HepG2 (cell line): ENCODE measurements around the gene TMEM108. TPM values are rescaled to one million over a fixed set of nuclear protein-coding genes. Genes with fewer than 3 reads are reported as not detected.

ENCODE experiments used
- ATAC-seq: fragments of 200-7000 bp; cut with Tn5 transposase; 3 replicates; pipeline ENCODE4 v1.9.1; 2020; ENCODE audit warnings: mild to moderate bottlenecking, moderate library complexity
- BruUV-seq: library from RNA; stranded (reverse); fragments of 400-500 nt; replicated peaks from 2 replicates; lab custom pipeline; 2021; lab: Mats Ljungman, UMichigan
- CTCF ChIA-PET: fragments of 300-600 bp; formaldehyde crosslinking; extraction: SDS; loops from one replicate; lab custom pipeline; 2021; ENCODE audit warnings: low total read pairs, inconsistent platforms, low intra/inter-chr PET ratio; lab: Yijun Ruan, JAX
- POLR2A ChIA-PET: fragments of 350-600 bp; sonication (Branson Sonifier 250); formaldehyde crosslinking; loops from one replicate; lab custom pipeline; 2020; ENCODE audit warnings: antibody characterized with exemption, inconsistent platforms; lab: Yijun Ruan, JAX
- DNase-seq: peaks from one replicate; pipeline ENCODE4 v3.0.0-alpha.2; 2015; ENCODE audit warnings: low spot score
- FAIRE-seq: peaks from 3 replicates; lab custom pipeline; 2011; peaks lifted over from hg19 to GRCh38; lab: Jason Lieb, UNC
- H2AFZ ChIP-seq: one replicate; pipeline ENCODE4 v1.6.1; 2011; ENCODE audit warnings: low read length, inconsistent platforms
- H3K27ac ChIP-seq: fragments of 300-600 bp; 3 replicates; pipeline ENCODE4 v1.8.0; 2011; ENCODE audit warnings: mixed run types, mild to moderate bottlenecking, mixed read lengths, low read length, inconsistent platforms; ENCODE audit not compliant: insufficient read depth; ENCODE audit errors: extremely low read length
- H3K27me3 ChIP-seq, 2 experiments: fragments of 200-600 bp in 1 of 2; 2 replicates in 1 of 2; 3 replicates in 1 of 2; pipeline versions ENCODE4 v1.6.0 to v1.8.0; 2011; ENCODE audit warnings: low read length in 2 of 2, mild to moderate bottlenecking in 2 of 2, moderate library complexity in 2 of 2, inconsistent platforms in 1 of 2; ENCODE audit not compliant: insufficient read depth in 2 of 2, control insufficient read depth in 1 of 2
- H3K36me3 ChIP-seq, 2 experiments: fragments of 200-600 bp in 1 of 2; replicated peaks in 1 of 2; 2 replicates in 1 of 2; 3 replicates in 1 of 2; pipeline versions ENCODE4 v1.5.1 to v1.8.0; 2011; ENCODE audit warnings: low read length in 2 of 2, inconsistent platforms in 1 of 2; ENCODE audit not compliant: insufficient read depth in 2 of 2, control insufficient read depth in 1 of 2
- H3K4me1 ChIP-seq: 2 replicates; pipeline ENCODE4 v1.5.1; 2012; ENCODE audit warnings: low read length, inconsistent platforms; ENCODE audit not compliant: insufficient read depth
- H3K4me2 ChIP-seq: 2 replicates; pipeline ENCODE4 v1.6.0; 2011; ENCODE audit warnings: low read depth, low read length, inconsistent platforms
- H3K4me3 ChIP-seq, 3 experiments: fragments of 200-600 bp in 1 of 3; sonication (generic), shearing (Covaris generic) in 1 of 3; replicated peaks in 1 of 3; 2 replicates each; pipeline ENCODE4 v1.5.1; 2011 to 2016; ENCODE audit warnings: low read length in 3 of 3, inconsistent platforms in 2 of 3, low read depth in 2 of 3, mild to moderate bottlenecking in 2 of 3, control low read depth in 1 of 3, mixed read lengths in 1 of 3; ENCODE audit not compliant: insufficient read depth in 1 of 3
- H3K79me2 ChIP-seq: one replicate; pipeline ENCODE4 v1.6.1; 2011; ENCODE audit warnings: low read length, inconsistent platforms; ENCODE audit not compliant: insufficient read depth
- H3K9ac ChIP-seq: 2 replicates; pipeline ENCODE4 v1.6.0; 2011; ENCODE audit warnings: mild to moderate bottlenecking, low read depth, low read length, inconsistent platforms; ENCODE audit not compliant: insufficient read depth
- H3K9me3 ChIP-seq: 2 replicates; pipeline ENCODE4 v1.5.1; 2012; ENCODE audit warnings: mild to moderate bottlenecking, low read length
- H4K20me1 ChIP-seq: 2 replicates; pipeline ENCODE4 v1.6.0; 2011; ENCODE audit warnings: inconsistent platforms, mild to moderate bottlenecking, low read length, moderate library complexity; ENCODE audit not compliant: insufficient read depth
- KLF13 ChIP-seq: sonication (generic); formaldehyde crosslinking; IDR thresholded peaks from 2 replicates; pipeline ENCODE4 v1.4.0; 2020; ENCODE audit warnings: mild to moderate bottlenecking, missing genetic modification reagents
- NFRKB ChIP-seq: fragments of 450-650 bp; IDR thresholded peaks from 2 replicates; pipeline ENCODE4 v1.6.1; 2017
- PBX2 ChIP-seq: IDR thresholded peaks from 2 replicates; pipeline ENCODE4 v1.6.1; 2016; ENCODE audit warnings: control low read depth
- SMARCE1 ChIP-seq: fragments of 450-650 bp; IDR thresholded peaks from 2 replicates; pipeline ENCODE4 v1.6.1; 2017; ENCODE audit warnings: borderline replicate concordance
- TBL1XR1 ChIP-seq: fragments of 150-350 bp; IDR thresholded peaks from 2 replicates; pipeline ENCODE4 v1.6.1; 2014; ENCODE audit warnings: borderline replicate concordance, low read length; ENCODE audit not compliant: partially characterized antibody
- ZFP37 ChIP-seq: sonication (generic); formaldehyde crosslinking; IDR thresholded peaks from 2 replicates; pipeline ENCODE4 v1.4.0; 2020; ENCODE audit warnings: missing genetic modification reagents, borderline replicate concordance
- ZNF598 ChIP-seq: sonication (generic); formaldehyde crosslinking; IDR thresholded peaks from 2 replicates; pipeline ENCODE4 v1.5.1; 2020; ENCODE audit warnings: mild to moderate bottlenecking, missing genetic modification reagents, borderline replicate concordance
- ZNF746 ChIP-seq: sonication (generic); formaldehyde crosslinking; IDR thresholded peaks from 2 replicates; pipeline ENCODE4 v1.8.0; 2022; ENCODE audit warnings: mild to moderate bottlenecking, missing genetic modification reagents
- WGBS: methylation state at CpG from one replicate; pipeline ENCODE4 v1.1.6; 2017; ENCODE audit warnings: low lambda C conversion rate; 5-methylcytosine and 5-hydroxymethylcytosine counted together
- in situ Hi-C: cut with HindIII; loops from 2 replicates; pipeline ENCODE4 v1.10.0; 2017; ENCODE audit warnings: low pct_unique_long_range_greater_than_20kb; ENCODE audit not compliant: extremely low pct_ligation_motif_present
- intact Hi-C: fragments of 100-400 bp; cut with micrococcal nuclease; formaldehyde crosslinking; loops from one replicate; pipeline ENCODE4 v1.10.0; 2022; ENCODE audit not compliant: unreplicated experiment
- polyA plus RNA-seq, 8 experiments: library from polyadenylated mRNA; depleted of rRNA in 3 of 8; stranded (reverse) in 7 of 8; unstranded in 1 of 8; fragments of >200 nt; fragmentation: Illumina TruSeq in 4 of 8; extraction: Trizol in 4 of 8; gene quantifications; 2 replicates each; pipeline versions ENCODE4 v1.2.1 to v1.2.3, GENCODE V29; 2011 to 2016; ENCODE audit warnings: low read depth in 4 of 8, missing spikeins in 1 of 8, mixed read lengths in 1 of 8; ENCODE audit not compliant: insufficient read depth in 1 of 8
- total RNA-seq, 5 experiments: library from RNA; depleted of rRNA; stranded (reverse); fragments of >200 nt; fragmentation: Illumina TruSeq; extraction: Trizol; gene quantifications; 2 replicates each; pipeline ENCODE4 v1.2.3, GENCODE V29; 2016; ENCODE audit warnings: low read depth in 1 of 5
- TF ChIP-seq, protein P1 (sequence below): sonication (generic); formaldehyde crosslinking; IDR thresholded peaks from 2 replicates; pipeline ENCODE4 v1.4.0; 2020; ENCODE audit warnings: missing genetic modification reagents

TMEM108 gene
- total and polyA plus RNA-seq, 2 of the 13 experiments (the other 11 are each of a cell fraction or from before 2014, with no cell fraction given): not detected

DNA sequence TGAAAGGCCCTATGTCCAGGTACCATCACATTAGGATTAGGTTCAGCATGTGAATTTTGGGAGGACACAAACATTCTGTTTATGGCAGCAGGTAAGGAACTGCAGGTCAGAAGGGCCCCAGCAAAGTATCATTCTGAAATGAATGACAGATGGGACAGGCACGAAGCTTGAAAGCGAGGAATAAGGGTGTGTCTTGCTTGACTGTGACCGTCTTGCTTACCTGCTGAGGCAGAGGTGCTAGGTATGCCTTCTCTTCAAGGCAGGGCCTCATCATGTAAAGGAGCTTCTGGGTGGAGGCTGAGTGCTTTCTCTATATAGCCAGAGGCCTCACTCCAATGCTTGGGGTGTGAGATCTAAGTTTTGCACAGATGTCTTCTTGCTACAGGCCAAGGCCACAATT, 41.4 kb downstream of the TMEM108 start:
- 0% methylated on average over 3 of the region's 3 CpGs for WGBS
- H3K4me3 ChIP-seq: no peak overlapping the region
- peaks cover 0 to 1% of the 10 kb centered on the region in 2 experiments; a peak in 1 of 5 replicates for H3K27me3 ChIP-seq
- H3K9me3 ChIP-seq: no peaks in the 10 kb centered on the region
- no peak for FAIRE-seq
- in situ Hi-C loops (no loop called here), intact Hi-C loops (no loop called here)
- no peak for DNase-seq
- no peaks in the 10 kb centered on the region for H3K4me1 ChIP-seq
- no peak overlapping the region for H3K27ac ChIP-seq
- ChIA-PET CTCF (no interaction called here), POLR2A (no interaction called here)
- no peak overlapping the region for H2AFZ ChIP-seq
- H3K9ac ChIP-seq: no peak overlapping the region
- no peaks in the 10 kb centered on the region for H3K79me2 ChIP-seq
- no peaks in the 10 kb centered on the region for H4K20me1 ChIP-seq
- H3K4me2 ChIP-seq: no peak overlapping the region
- ATAC-seq: no peak
- BruUV-seq: no TSS peak
- no peaks in the 10 kb centered on the region for H3K36me3 ChIP-seq
- TF ChIP-seq SMARCE1 (no peak), ZNF598 (no peak), ZFP37 (CRISPR knock-in tag) (no peak), ZNF746 (CRISPR knock-in tag) (no peak), NFRKB (no peak), KLF13 (CRISPR knock-in tag) (no peak), PBX2 (CRISPR knock-in tag) (no peak), TBL1XR1 (no peak)
- TF ChIP-seq, protein P1, sequence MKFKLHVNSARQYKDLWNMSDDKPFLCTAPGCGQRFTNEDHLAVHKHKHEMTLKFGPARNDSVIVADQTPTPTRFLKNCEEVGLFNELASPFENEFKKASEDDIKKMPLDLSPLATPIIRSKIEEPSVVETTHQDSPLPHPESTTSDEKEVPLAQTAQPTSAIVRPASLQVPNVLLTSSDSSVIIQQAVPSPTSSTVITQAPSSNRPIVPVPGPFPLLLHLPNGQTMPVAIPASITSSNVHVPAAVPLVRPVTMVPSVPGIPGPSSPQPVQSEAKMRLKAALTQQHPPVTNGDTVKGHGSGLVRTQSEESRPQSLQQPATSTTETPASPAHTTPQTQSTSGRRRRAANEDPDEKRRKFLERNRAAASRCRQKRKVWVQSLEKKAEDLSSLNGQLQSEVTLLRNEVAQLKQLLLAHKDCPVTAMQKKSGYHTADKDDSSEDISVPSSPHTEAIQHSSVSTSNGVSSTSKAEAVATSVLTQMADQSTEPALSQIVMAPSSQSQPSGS (CRISPR knock-in tag): no peak
